ENCODE data around the gene ZBBX.

Gene ZBBX

DNA sequence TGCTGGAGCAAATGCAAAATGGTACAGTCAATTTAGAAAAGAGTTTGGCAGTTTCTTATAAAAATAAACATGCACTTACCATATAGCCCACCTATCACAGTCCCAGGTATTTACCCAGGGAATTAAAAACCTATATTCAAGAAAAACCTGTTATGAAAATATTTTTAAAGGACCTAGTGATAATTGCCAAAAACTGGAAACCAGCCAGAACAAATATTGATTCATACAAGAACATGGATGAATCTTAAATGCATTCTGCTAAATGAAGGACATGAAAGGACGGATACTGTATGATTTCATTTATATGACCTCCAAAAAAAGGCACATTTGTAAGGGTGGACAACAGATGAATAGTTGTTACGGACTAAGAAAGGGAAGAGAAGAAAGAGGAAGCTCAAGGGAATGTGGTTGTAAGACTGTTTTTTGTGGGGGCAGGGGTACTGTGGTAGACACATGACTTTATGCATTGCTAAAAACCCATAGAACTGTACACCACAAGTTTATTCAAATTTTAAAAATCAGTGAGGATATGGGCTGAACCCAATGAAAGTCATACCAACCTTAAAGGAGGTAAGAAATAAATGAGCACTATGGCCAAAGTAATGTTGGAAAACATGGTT lies 61.0 kb downstream of the ZBBX start:
- Histone ChIP-seq H3K27ac (replicated peaks) (peak overlapping the region; percentile 77), H3K4me3 (replicated peaks; ENCODE audit: insufficient read depth, low read length) (no peak overlapping the region), H3K27me3 (ENCODE audit: insufficient read depth, poor library complexity, severe bottlenecking) (no peaks in the 10 kb centered on the region)
- DNase-seq (ENCODE audit: low read depth in 1 of 2, low spot score in 1 of 2): peak; percentile 62 to 79
- no peak for TF ChIP-seq GABPA (IDR thresholded peaks at IDR 0.05; ENCODE audit: low read depth)
- TF ChIP-seq, protein P1, sequence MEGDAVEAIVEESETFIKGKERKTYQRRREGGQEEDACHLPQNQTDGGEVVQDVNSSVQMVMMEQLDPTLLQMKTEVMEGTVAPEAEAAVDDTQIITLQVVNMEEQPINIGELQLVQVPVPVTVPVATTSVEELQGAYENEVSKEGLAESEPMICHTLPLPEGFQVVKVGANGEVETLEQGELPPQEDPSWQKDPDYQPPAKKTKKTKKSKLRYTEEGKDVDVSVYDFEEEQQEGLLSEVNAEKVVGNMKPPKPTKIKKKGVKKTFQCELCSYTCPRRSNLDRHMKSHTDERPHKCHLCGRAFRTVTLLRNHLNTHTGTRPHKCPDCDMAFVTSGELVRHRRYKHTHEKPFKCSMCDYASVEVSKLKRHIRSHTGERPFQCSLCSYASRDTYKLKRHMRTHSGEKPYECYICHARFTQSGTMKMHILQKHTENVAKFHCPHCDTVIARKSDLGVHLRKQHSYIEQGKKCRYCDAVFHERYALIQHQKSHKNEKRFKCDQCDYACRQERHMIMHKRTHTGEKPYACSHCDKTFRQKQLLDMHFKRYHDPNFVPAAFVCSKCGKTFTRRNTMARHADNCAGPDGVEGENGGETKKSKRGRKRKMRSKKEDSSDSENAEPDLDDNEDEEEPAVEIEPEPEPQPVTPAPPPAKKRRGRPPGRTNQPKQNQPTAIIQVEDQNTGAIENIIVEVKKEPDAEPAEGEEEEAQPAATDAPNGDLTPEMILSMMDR (IDR thresholded peaks at IDR 0.05; ENCODE audit: insufficient read depth, low read length): no peak
- no peak for TF ChIP-seq POLR2AphosphoS5 (IDR thresholded peaks at IDR 0.05; ENCODE audit: low read depth)
- TF ChIP-seq, protein P2, sequence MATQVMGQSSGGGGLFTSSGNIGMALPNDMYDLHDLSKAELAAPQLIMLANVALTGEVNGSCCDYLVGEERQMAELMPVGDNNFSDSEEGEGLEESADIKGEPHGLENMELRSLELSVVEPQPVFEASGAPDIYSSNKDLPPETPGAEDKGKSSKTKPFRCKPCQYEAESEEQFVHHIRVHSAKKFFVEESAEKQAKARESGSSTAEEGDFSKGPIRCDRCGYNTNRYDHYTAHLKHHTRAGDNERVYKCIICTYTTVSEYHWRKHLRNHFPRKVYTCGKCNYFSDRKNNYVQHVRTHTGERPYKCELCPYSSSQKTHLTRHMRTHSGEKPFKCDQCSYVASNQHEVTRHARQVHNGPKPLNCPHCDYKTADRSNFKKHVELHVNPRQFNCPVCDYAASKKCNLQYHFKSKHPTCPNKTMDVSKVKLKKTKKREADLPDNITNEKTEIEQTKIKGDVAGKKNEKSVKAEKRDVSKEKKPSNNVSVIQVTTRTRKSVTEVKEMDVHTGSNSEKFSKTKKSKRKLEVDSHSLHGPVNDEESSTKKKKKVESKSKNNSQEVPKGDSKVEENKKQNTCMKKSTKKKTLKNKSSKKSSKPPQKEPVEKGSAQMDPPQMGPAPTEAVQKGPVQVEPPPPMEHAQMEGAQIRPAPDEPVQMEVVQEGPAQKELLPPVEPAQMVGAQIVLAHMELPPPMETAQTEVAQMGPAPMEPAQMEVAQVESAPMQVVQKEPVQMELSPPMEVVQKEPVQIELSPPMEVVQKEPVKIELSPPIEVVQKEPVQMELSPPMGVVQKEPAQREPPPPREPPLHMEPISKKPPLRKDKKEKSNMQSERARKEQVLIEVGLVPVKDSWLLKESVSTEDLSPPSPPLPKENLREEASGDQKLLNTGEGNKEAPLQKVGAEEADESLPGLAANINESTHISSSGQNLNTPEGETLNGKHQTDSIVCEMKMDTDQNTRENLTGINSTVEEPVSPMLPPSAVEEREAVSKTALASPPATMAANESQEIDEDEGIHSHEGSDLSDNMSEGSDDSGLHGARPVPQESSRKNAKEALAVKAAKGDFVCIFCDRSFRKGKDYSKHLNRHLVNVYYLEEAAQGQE (IDR thresholded peaks at IDR 0.05; ENCODE audit: insufficient replicate concordance, low read depth): no peak
- peak; percentile 85 for TF ChIP-seq SPI1 (IDR thresholded peaks at IDR 0.05; ENCODE audit: borderline replicate concordance, low read depth)

DNA sequence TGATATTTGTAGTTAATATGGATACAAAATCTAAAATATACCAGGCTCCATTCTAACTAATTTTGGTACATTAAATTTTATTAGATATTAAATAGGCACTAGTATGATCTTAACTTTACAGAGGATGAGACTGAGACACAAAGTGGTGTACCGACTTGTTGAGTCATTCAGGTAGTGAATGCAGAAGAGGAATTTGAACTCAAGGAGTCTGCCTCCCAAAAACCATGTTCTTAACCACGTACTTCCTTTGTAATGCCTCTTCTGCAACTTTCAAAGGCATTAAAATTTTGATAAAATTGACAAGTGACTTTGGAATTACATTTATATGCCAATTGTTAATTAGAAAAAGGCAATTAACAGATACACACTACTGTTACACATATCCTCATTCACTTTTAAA lies 61.8 kb downstream of the ZBBX start:
- Histone ChIP-seq H3K27me3 (ENCODE audit: insufficient read depth, poor library complexity, severe bottlenecking) (no peaks in the 10 kb centered on the region), H3K4me3 (replicated peaks; ENCODE audit: insufficient read depth, low read length) (no peak overlapping the region), H3K27ac (replicated peaks) (peak overlapping the region; percentile 77)
- peak in 1 of 2 experiments; percentile 52 for DNase-seq (ENCODE audit: low read depth in 1 of 2, low spot score in 1 of 2)
- peak; percentile 52; the same call in 1 of the 2 replicates for TF ChIP-seq SPI1 (IDR thresholded peaks at IDR 0.05; ENCODE audit: borderline replicate concordance, low read depth)
- TF ChIP-seq, protein P1 (IDR thresholded peaks at IDR 0.05; ENCODE audit: insufficient read depth, low read length): no peak
- TF ChIP-seq GABPA (IDR thresholded peaks at IDR 0.05; ENCODE audit: low read depth): no peak
- TF ChIP-seq, protein P2 (IDR thresholded peaks at IDR 0.05; ENCODE audit: insufficient replicate concordance, low read depth): no peak
- no peak for TF ChIP-seq POLR2AphosphoS5 (IDR thresholded peaks at IDR 0.05; ENCODE audit: low read depth)

DNA sequence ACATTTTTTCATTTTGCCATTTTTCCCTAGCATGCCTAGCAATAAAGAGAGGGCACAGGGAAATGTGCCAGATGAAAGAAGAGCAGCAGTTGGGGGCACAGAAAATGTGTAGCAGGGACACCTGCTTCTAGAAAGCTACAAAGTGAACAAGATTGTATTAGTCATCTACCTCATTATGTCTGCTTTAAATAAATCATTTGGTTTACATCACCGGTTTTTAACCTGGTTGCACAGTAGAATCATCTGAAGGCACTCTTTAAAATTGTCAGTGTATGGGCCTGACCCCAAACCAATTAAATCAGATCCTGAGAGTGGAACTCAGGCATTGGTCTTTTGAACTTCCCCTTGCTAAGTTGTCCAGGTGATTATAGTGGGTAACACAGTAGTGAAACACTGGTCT lies 73.8 kb downstream of the ZBBX start:
- no peak for TF ChIP-seq POLR2AphosphoS5 (IDR thresholded peaks at IDR 0.05; ENCODE audit: low read depth)
- TF ChIP-seq GABPA (IDR thresholded peaks at IDR 0.05; ENCODE audit: low read depth): no peak
- TF ChIP-seq, protein P2 (IDR thresholded peaks at IDR 0.05; ENCODE audit: insufficient replicate concordance, low read depth): no peak
- TF ChIP-seq SPI1 (IDR thresholded peaks at IDR 0.05; ENCODE audit: borderline replicate concordance, low read depth): no peak
- TF ChIP-seq, protein P1 (IDR thresholded peaks at IDR 0.05; ENCODE audit: insufficient read depth, low read length): no peak
- Histone ChIP-seq H3K4me3 (replicated peaks; ENCODE audit: insufficient read depth, low read length) (no peak overlapping the region), H3K27me3 (ENCODE audit: insufficient read depth, poor library complexity, severe bottlenecking) (no peaks in the 10 kb centered on the region), H3K27ac (replicated peaks) (no peak overlapping the region)
- DNase-seq (ENCODE audit: low read depth in 1 of 2, low spot score in 1 of 2): no peak

Measured in HL-60 (cell line).